GM12874 (cell line): ENCODE results near the gene AMER3.

Experiments used
- CTCF ChIP-seq: IDR thresholded peaks from 2 replicates; pipeline ENCODE4 v1.5.1; 2011; ENCODE audit warnings: low read depth, mild to moderate bottlenecking, control low read depth, low read length, moderate library complexity; ENCODE audit not compliant: insufficient read depth

The AMER3 gene

GRCh38 chr2:130764821-130765115 lies 9.4 kb downstream of the AMER3 start:
- TF ChIP-seq CTCF = no peak

GRCh38 chr2:130765464-130765863 lies 10.1 kb downstream of the AMER3 start:
- no peak for TF ChIP-seq CTCF

GRCh38 chr2:130766037-130766436 lies 10.7 kb downstream of the AMER3 start:
- no peak for TF ChIP-seq CTCF

GRCh38 chr2:130766711-130767407 lies 11.5 kb downstream of the AMER3 start:
- TF ChIP-seq CTCF = no peak

- 0 out of 2 replicates have a peak, but pooled peaks have one; percentile 9 for TF ChIP-seq CTCF
These were observed 12.1 kb downstream of the AMER3 start for GRCh38 chr2:130767408-130767775.

GRCh38 chr2:130768191-130768855 lies 13.0 kb downstream of the AMER3 start:
- peak; percentile 24; the same call in 1 of the 2 replicates for TF ChIP-seq CTCF

- no peak for TF ChIP-seq CTCF
These were observed 14.1 kb downstream of the AMER3 start for GRCh38 chr2:130769343-130769907.
